Skeletal muscle cell (primary cell): ENCODE data around the gene KCNE1.

Experiments
- DNase-seq: peaks from one replicate; pipeline ENCODE4 v3.0.0-alpha.2; 2010; ENCODE audit warnings: low read depth
- H3K4me3 ChIP-seq: 2 replicates; pipeline ENCODE4 v1.5.1; 2011; ENCODE audit warnings: low read depth, mild to moderate bottlenecking, control low read depth, low read length, moderate library complexity

Gene KCNE1

GRCh38 chr21:34537838-34538237 is 25.8 kb upstream of the KCNE1 start:
- no peak overlapping the region for H3K4me3 ChIP-seq
- no peak for DNase-seq

- no peak for DNase-seq
- no peak overlapping the region for H3K4me3 ChIP-seq
These were observed 24.8 kb upstream of the KCNE1 start for GRCh38 chr21:34536820-34537219.

GRCh38 chr21:34536311-34536710 is 24.3 kb upstream of the KCNE1 start:
- DNase-seq = no peak
- H3K4me3 ChIP-seq = no peak overlapping the region

GRCh38 chr21:34535886-34536285 is 23.9 kb upstream of the KCNE1 start:
- no peak for DNase-seq

GRCh38 chr21:34534522-34534921 is 22.5 kb upstream of the KCNE1 start:
- H3K4me3 ChIP-seq = no peak overlapping the region
- DNase-seq = peak; percentile 25

More at GRCh38 chr21:34535886-34536285, 23.9 kb upstream of the KCNE1 start:
- no peak overlapping the region for H3K4me3 ChIP-seq

- H3K4me3 ChIP-seq = no peak overlapping the region
- DNase-seq = no peak
These were observed 21.9 kb upstream of the KCNE1 start for GRCh38 chr21:34533938-34534337.

GRCh38 chr21:34531399-34531798 is 19.4 kb upstream of the KCNE1 start:
- no peak overlapping the region for H3K4me3 ChIP-seq
- DNase-seq = no peak

GRCh38 chr21:34530261-34530660 is 18.3 kb upstream of the KCNE1 start:
- H3K4me3 ChIP-seq = no peak overlapping the region
- DNase-seq = peak; percentile 84

- DNase-seq = peak; percentile 20
- no peak overlapping the region for H3K4me3 ChIP-seq
These were observed 16.1 kb upstream of the KCNE1 start for GRCh38 chr21:34528131-34528561.

- peak; percentile 100 for DNase-seq
- peak overlapping the region; percentile 61 for H3K4me3 ChIP-seq
These were observed 14.7 kb upstream of the KCNE1 start for GRCh38 chr21:34526618-34527290.

- no peak for DNase-seq
- H3K4me3 ChIP-seq = peak overlapping the region; percentile 61
These were observed 14.2 kb upstream of the KCNE1 start for GRCh38 chr21:34526241-34526617.

GRCh38 chr21:34524646-34525601 is 12.9 kb upstream of the KCNE1 start:
- DNase-seq = no peak
- peak overlapping the region; percentile 61 for H3K4me3 ChIP-seq

GRCh38 chr21:34523019-34523555 is 11.1 kb upstream of the KCNE1 start:
- no peak overlapping the region for H3K4me3 ChIP-seq
- DNase-seq = no peak

- no peak for DNase-seq
- no peak overlapping the region for H3K4me3 ChIP-seq
These were observed 10.3 kb upstream of the KCNE1 start for GRCh38 chr21:34522284-34522683.

- DNase-seq = no peak
- no peak overlapping the region for H3K4me3 ChIP-seq
These were observed 9.6 kb upstream of the KCNE1 start for GRCh38 chr21:34521561-34521960.

- DNase-seq = no peak
- H3K4me3 ChIP-seq = no peak overlapping the region
These were observed 8.9 kb upstream of the KCNE1 start for GRCh38 chr21:34520764-34521508.

GRCh38 chr21:34520281-34520680 is 8.3 kb upstream of the KCNE1 start:
- H3K4me3 ChIP-seq = no peak overlapping the region
- no peak for DNase-seq

- no peak for DNase-seq
- no peak overlapping the region for H3K4me3 ChIP-seq
These were observed 7.7 kb upstream of the KCNE1 start for GRCh38 chr21:34519694-34520093.

GRCh38 chr21:34519016-34519415 is 7.0 kb upstream of the KCNE1 start:
- no peak overlapping the region for H3K4me3 ChIP-seq
- DNase-seq = no peak

GRCh38 chr21:34518301-34518700 is 6.3 kb upstream of the KCNE1 start:
- no peak overlapping the region for H3K4me3 ChIP-seq
- DNase-seq = no peak
